Stimulated activated naive CD8-positive, alpha-beta T cell treated with anti-CD3 and anti-CD28 coated beads, Interleukin-15, Interleukin-2, amounts not matched to agents 100 ng/mL and 50 ng/mL, for 24 hours (primary cell): ENCODE data around the gene TBC1D2B.
"Not testable (repeated sequence)": the region's sequence is repeated elsewhere in the genome, so short reads cannot be mapped to it uniquely, and the experiment has no call there.

Experiments used
- H3K27ac Mint-ChIP-seq: one replicate; pipeline ENCODE4 v1.8.0; 2021; ENCODE audit warnings: mild to moderate bottlenecking, mixed read lengths
- H3K27me3 Mint-ChIP-seq: one replicate; pipeline ENCODE4 v1.8.0; 2021; ENCODE audit warnings: mixed read lengths
- H3K36me3 Mint-ChIP-seq: one replicate; pipeline ENCODE4 v1.8.0; 2021; ENCODE audit warnings: low read depth, mixed read lengths
- H3K4me1 Mint-ChIP-seq: one replicate; pipeline ENCODE4 v1.8.0; 2021; ENCODE audit warnings: low read depth, mixed read lengths
- H3K4me3 Mint-ChIP-seq: one replicate; pipeline ENCODE4 v1.8.0; 2021; ENCODE audit warnings: mild to moderate bottlenecking, mixed read lengths
- H3K9me3 Mint-ChIP-seq: one replicate; pipeline ENCODE4 v1.8.0; 2021; ENCODE audit warnings: mixed read lengths

TBC1D2B gene

GRCh38 chr15:77951105-77951786 lies 126.3 kb downstream of the TBC1D2B start:
- H3K27ac Mint-ChIP-seq, H3K4me3 Mint-ChIP-seq, H3K27me3 Mint-ChIP-seq, H3K36me3 Mint-ChIP-seq, H3K9me3 Mint-ChIP-seq: not testable (repeated sequence)
- H3K4me1 Mint-ChIP-seq: peaks cover 14% of the 10 kb centered on the region

- not testable (repeated sequence) for H3K27ac Mint-ChIP-seq, H3K36me3 Mint-ChIP-seq, H3K4me3 Mint-ChIP-seq, H3K27me3 Mint-ChIP-seq, H3K9me3 Mint-ChIP-seq
- H3K4me1 Mint-ChIP-seq: peaks cover 14% of the 10 kb centered on the region
These were observed 127.0 kb downstream of the TBC1D2B start for GRCh38 chr15:77950470-77950869.

GRCh38 chr15:77945566-77945965 lies 131.9 kb downstream of the TBC1D2B start:
- Mint-ChIP-seq H3K4me3 (no peak overlapping the region), H3K4me1 (peaks cover 15% of the 10 kb centered on the region), H3K9me3 (no peaks in the 10 kb centered on the region), H3K36me3 (no peaks in the 10 kb centered on the region), H3K27me3 (no peaks in the 10 kb centered on the region), H3K27ac (no peak overlapping the region)
